ENCODE data around the gene ADGRG1. TPM values are rescaled to one million over a fixed set of nuclear protein-coding genes. Genes with fewer than 3 reads are reported as not detected.

ADGRG1 gene
- total and polyA plus RNA-seq, 7 donors = 5.0 to 36.3 (median 7.7) TPM

DNA sequence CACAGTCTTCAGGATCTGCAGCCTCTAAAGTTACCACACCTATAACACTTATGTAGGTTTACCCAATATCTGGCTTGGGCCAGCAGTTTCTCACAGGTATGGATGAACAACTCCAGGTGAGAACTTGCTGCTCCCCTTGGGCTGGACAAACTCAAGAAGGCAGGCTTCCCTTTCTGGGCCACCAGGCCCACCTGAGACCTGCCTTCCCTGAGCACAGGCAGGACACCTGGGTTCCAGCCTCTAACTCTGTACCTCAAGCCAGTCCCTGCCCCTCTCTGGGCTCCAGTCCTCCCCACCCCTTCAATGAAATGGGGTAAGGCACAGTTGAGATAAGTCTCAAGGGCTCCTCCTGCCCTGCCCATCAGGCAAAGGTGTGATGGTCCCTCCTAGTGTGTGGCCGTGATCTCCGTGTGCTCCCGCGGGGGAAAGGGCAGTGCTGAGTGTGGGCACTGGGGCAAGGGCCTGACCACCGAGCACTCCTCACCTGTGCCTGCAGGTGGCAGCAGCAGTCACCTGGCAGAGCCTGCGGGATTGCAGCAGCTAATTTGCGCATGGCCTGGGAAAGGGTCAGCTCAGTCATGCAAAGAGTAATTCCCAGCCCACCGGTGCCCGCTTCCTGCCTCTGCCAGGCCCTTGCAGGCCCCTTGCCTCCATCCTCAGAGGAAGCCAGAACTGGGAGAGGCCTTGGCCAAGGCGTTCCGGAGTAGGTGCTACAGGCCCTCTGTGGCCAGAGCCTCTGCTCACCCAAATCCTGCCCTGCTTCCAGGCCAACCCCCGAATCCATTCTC, 28.2 kb upstream of the ADGRG1 start:
- DNase-seq = peak; percentile 62
- 19 to 27% methylated on average over 12 of the region's 12 CpGs for WGBS, 2 donors
- Histone ChIP-seq H3K36me3 (no peaks in the 10 kb centered on the region), H3K4me3 (no peak overlapping the region), H3K27ac (no peak overlapping the region), H3K27me3 (peaks cover 0 to 22% (median 5%) of the 10 kb centered on the region in 3 donors), H3K9me3 (peaks cover 0 to 5% (median 2%) of the 10 kb centered on the region in 4 donors), H3K4me1 (no peaks in the 10 kb centered on the region)
- intact Hi-C loops (cut with DNase I) = no loop called here
- no peak for TF ChIP-seq EP300 (IDR thresholded peaks at IDR 0.05)
- peak in 2 of 4 experiments; percentile 14 to 36 for TF ChIP-seq CTCF (IDR thresholded peaks at IDR 0.05)
- no peak for TF ChIP-seq POLR2A (IDR thresholded peaks at IDR 0.05)
- TF ChIP-seq POLR2AphosphoS5 (IDR thresholded peaks at IDR 0.05) = no peak

DNA sequence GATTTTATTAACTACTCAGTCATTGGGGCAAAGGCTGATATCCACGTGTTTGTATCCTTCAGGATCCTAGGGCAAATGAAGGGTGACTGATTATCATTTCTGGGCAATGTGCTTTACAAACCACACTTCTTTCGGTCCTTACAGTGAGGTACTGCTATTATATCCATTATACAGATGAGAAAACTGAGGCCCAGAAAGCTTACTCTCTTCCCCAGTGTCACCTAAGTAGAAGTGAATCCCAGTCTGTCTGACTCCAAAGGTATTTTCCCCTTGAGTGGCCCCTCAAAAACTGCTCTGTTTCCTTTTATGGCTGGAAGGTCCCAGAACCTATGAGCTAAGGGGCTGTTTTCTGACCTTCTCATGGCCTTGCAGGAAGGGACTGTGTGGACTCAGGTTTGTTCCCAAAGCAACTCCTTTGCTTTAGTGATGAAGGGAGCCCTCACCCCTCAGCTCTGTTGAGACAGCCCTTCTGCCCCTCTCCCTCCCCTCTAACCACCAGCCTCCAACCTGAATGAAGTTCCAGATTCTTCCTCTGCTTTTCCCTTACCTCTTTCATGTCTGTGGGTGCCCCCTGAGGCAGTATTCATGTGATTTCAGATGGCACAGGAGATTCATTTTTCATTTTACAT, 27.4 kb upstream of the ADGRG1 start:
- H3K27me3 ChIP-seq = peaks cover 0 to 22% (median 5%) of the 10 kb centered on the region in 3 donors
- H3K4me1 ChIP-seq = no peaks in the 10 kb centered on the region
- H3K4me3 ChIP-seq = no peak overlapping the region
- H3K27ac ChIP-seq = no peak overlapping the region
- peak; percentile 7 for DNase-seq
- H3K36me3 ChIP-seq = no peaks in the 10 kb centered on the region
- WGBS, 2 donors = 75 to 79% methylated on average over 2 of the region's 2 CpGs
- H3K9me3 ChIP-seq = peaks cover 0 to 5% (median 2%) of the 10 kb centered on the region in 4 donors
- TF ChIP-seq CTCF (IDR thresholded peaks at IDR 0.05) (no peak), POLR2A (IDR thresholded peaks at IDR 0.05) (no peak), EP300 (IDR thresholded peaks at IDR 0.05) (no peak), POLR2AphosphoS5 (IDR thresholded peaks at IDR 0.05) (no peak)
- intact Hi-C loops (cut with DNase I) = no loop called here

- DNase-seq = peak; percentile 29
- Histone ChIP-seq H3K9me3 (peaks cover 0 to 4% (median 1%) of the 10 kb centered on the region in 4 donors), H3K27ac (no peak overlapping the region)
These were observed 26.5 kb upstream of the ADGRG1 start for GRCh38 chr16:57601801-57602478.

More at GRCh38 chr16:57601801-57602478, 26.5 kb upstream of the ADGRG1 start:
- Histone ChIP-seq H3K36me3 (no peaks in the 10 kb centered on the region), H3K4me3 (no peak overlapping the region), H3K4me1 (no peaks in the 10 kb centered on the region), H3K27me3 (peaks cover 0 to 22% (median 5%) of the 10 kb centered on the region in 3 donors)
- TF ChIP-seq POLR2AphosphoS5 (IDR thresholded peaks at IDR 0.05) (no peak), EP300 (IDR thresholded peaks at IDR 0.05) (no peak), CTCF (IDR thresholded peaks at IDR 0.05) (no peak), POLR2A (IDR thresholded peaks at IDR 0.05) (no peak)
- WGBS, 2 donors = 43 to 60% methylated on average over 10 of the region's 10 CpGs
- intact Hi-C loops (cut with DNase I) = no loop called here
